ENCODE data around the gene APOH. TPM values are rescaled to one million over a fixed set of nuclear protein-coding genes. Genes with fewer than 3 reads are reported as not detected.

The APOH gene
- total and polyA plus RNA-seq, 2 of the 13 experiments (the other 11 are each of a cell fraction or from before 2014, with no cell fraction given): 4,846 to 5,748 TPM

- TF ChIP-seq FOXA1 (IDR thresholded peaks at IDR 0.05): no peak
- no peak for TF ChIP-seq FOXA1 (CRISPR knock-in tag; IDR thresholded peaks at IDR 0.05)
- no peak for TF ChIP-seq KIAA2018 (CRISPR knock-in tag; IDR thresholded peaks at IDR 0.05; ENCODE audit: borderline replicate concordance)
- peak; percentile 61; the same call in 1 of the 2 replicates for TF ChIP-seq HNF1B (CRISPR knock-in tag; IDR thresholded peaks at IDR 0.05)
- TF ChIP-seq SP1 (IDR thresholded peaks at IDR 0.05): no peak
- peak; percentile 60 for TF ChIP-seq SP1 (CRISPR knock-in tag; IDR thresholded peaks at IDR 0.05)
- no peak for TF ChIP-seq CEBPZ (IDR thresholded peaks at IDR 0.05; ENCODE audit: low read length)
- no peak for TF ChIP-seq NFE2 (CRISPR knock-in tag; IDR thresholded peaks at IDR 0.05)
- TF ChIP-seq ZNF451 (CRISPR knock-in tag; IDR thresholded peaks at IDR 0.05): no peak
- no peak for TF ChIP-seq HIC2 (CRISPR knock-in tag; IDR thresholded peaks at IDR 0.05; ENCODE audit: low read depth)
- no peak for TF ChIP-seq ZNF570 (CRISPR knock-in tag; IDR thresholded peaks at IDR 0.05; ENCODE audit: borderline replicate concordance)
- TF ChIP-seq SMC3 (IDR thresholded peaks at IDR 0.05; ENCODE audit: low read length): no peak
Measured at GRCh38 chr17:66191593-66192377, 37.4 kb downstream of the APOH start, which contains the start of gene CEP112 (continued).

Measured in HepG2 (cell line).